ENCODE results near the gene ORM1. TPM values are rescaled to one million over a fixed set of nuclear protein-coding genes. Genes with fewer than 3 reads are reported as not detected.

ORM1 gene
- total RNA-seq, 1 donor = not detected

- H3K4me3 ChIP-seq (ENCODE audit: low read depth, low read length) = no peak overlapping the region
- no peak for TF ChIP-seq CTCF (IDR thresholded peaks at IDR 0.05; ENCODE audit: insufficient read depth, low read length)
- no peak for DNase-seq (ENCODE audit: low read depth)
Measured at GRCh38 chr9:114357360-114357759, 34.5 kb downstream of the ORM1 start.

GRCh38 chr9:114357911-114358328, 35.0 kb downstream of the ORM1 start:
- no peak for DNase-seq (ENCODE audit: low read depth)
- no peak overlapping the region for H3K4me3 ChIP-seq (ENCODE audit: low read depth, low read length)
- no peak for TF ChIP-seq CTCF (IDR thresholded peaks at IDR 0.05; ENCODE audit: insufficient read depth, low read length)

- no peak for DNase-seq (ENCODE audit: low read depth)
- H3K4me3 ChIP-seq (ENCODE audit: low read depth, low read length) = no peak overlapping the region
- no peak for TF ChIP-seq CTCF (IDR thresholded peaks at IDR 0.05; ENCODE audit: insufficient read depth, low read length)
Measured at GRCh38 chr9:114359801-114360200, 36.9 kb downstream of the ORM1 start.

- no peak overlapping the region for H3K4me3 ChIP-seq (ENCODE audit: low read depth, low read length)
- no peak for DNase-seq (ENCODE audit: low read depth)
Measured at GRCh38 chr9:114361542-114361941, 38.6 kb downstream of the ORM1 start.

GRCh38 chr9:114362394-114362793, 39.5 kb downstream of the ORM1 start:
- DNase-seq (ENCODE audit: low read depth) = no peak
- H3K4me3 ChIP-seq (ENCODE audit: low read depth, low read length) = no peak overlapping the region
- TF ChIP-seq CTCF (IDR thresholded peaks at IDR 0.05; ENCODE audit: insufficient read depth, low read length) = no peak

More at GRCh38 chr9:114361542-114361941, 38.6 kb downstream of the ORM1 start:
- TF ChIP-seq CTCF (IDR thresholded peaks at IDR 0.05; ENCODE audit: insufficient read depth, low read length) = no peak

- H3K4me3 ChIP-seq (ENCODE audit: low read depth, low read length) = no peak overlapping the region
- DNase-seq (ENCODE audit: low read depth) = no peak
- TF ChIP-seq CTCF (IDR thresholded peaks at IDR 0.05; ENCODE audit: insufficient read depth, low read length) = no peak
Measured at GRCh38 chr9:114363424-114363823, 40.5 kb downstream of the ORM1 start.

All from fibroblast of the aortic adventitia (primary cell).